GM18868 (cell line): ENCODE results near the gene SORCS2.

ENCODE experiments used
- ATAC-seq: cut with Tn5 transposase; IDR thresholded peaks from one replicate; pipeline ENCODE4 v1.9.1; 2021; ENCODE audit warnings: mild to moderate bottlenecking, moderate library complexity; ENCODE audit not compliant: unreplicated experiment

Gene SORCS2

DNA sequence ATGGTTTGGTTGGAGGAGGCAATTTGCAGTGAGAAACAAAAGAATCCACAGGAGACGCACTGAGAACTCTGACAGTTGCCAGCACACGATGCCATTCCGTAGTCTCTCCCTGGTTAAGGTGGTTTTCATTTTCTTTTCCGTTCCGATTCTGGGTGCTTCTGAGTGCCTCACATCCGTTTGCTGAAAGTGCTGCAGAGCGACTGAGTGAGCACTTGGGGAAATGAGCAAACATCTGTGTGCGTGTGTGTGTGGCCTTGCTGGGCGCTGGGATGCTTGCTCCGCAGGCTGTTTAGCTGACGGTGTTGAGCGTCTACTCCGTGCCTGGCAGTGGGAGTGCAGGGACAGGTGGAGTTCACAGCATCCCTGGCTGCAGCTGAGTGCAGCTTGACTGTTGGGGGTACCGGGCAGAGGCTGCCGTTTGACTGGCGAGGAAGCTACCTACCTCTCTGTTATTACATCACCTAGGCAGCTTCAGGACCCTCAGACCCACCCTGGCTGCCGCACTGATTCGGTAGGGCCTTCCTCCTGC, 49.3 kb downstream of the SORCS2 start:
- ATAC-seq, result no peak

DNA sequence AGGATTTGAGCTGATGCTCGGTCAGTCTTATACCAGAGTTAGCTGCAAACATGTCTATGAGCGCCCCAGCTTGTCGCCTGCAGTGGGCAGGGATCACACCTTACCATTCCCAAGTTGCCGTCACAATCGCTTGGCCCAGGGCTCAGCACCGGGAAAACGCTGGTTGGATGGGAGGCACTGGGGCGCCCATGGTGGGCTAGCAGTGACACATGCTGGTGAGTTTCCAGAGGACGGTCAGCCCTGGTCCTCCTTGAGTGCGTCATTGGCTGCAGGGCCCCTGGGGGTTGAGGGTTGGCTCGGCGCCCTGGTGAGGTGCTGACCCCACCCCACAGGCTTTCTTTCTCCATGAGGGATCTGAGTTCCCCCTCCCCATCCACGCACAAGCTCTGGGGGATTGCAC, 50.4 kb downstream of the SORCS2 start:
- no peak for ATAC-seq

DNA sequence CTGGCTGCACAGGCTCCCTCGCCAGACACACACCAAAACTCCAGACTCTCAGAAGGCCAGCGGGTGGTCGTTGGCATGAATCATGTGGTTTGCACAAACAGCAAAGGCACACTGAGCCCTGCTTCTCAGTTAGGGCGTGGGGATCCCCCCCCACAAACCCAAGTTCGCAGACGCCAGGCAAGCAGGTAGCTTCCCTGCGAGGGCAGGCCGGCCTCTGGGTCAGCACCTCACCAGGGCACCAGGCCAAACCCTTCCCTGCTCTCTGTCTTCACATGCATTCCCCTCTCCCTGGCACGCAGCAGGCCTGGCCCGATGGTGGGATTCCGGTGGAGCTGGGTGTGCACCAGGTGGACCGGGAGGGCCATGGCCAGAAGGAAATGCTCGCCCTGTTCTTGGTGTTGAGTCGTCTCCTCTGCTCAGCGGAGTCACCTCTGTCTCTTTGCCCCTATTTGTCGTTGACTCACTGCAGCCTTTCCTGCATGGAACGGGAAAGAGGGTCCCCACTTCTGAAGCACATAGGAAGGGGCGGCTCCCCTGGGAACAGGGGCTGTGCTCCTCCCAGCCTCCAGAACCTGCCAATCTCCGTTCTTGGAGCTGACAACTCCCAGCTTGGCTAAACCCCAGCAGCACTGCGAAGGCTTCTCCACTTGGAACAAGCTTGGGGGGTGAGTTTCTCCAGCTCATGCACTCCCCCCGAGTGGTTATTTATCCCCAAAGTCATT, 51.4 kb downstream of the SORCS2 start:
- no peak for ATAC-seq

DNA sequence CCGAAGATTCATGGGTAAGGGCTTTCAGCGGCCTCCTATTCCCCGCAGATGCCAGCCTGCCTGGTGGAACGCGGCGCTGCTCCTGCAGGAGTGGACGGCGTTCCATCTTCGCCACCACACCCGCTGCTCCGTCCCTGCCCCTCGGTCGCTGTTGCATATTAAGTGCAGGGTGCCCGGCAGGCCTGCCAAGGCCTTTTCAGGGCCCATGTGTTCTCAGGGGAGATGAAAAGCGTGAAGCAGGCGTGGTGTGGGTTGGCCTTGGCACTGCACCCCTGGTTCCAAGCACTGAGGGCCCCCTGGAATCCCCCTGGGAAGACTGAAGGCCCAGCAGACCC, 52.0 kb downstream of the SORCS2 start:
- ATAC-seq, result no peak

DNA sequence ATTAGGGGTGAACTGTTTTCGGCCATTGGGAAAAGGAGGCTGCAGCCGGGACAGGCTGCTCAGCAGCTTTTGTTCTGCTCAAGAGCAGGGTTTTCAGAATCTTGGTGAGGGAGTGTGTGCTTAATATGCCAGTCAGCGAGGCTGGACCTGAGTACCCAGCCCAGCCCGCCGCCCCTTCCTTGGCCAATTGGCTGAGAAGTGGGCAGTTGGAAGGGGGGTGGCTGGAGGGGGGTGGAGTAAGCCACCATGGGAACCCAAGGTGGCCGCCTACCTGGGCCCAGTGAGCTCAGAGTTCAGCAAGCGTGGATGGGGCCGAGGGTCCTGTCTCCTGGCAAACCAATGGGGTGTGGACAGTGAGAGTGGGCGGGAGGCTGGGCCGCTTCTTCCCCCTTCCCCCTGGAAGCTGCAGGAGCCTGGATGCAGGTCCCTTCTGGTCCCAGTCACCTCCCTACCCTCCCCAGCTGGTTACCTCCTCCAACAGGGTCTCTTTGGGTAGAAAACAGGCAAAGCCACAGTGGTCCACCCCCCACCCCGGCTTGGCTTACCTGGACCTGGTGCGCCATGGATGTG, 52.5 kb downstream of the SORCS2 start:
- no peak for ATAC-seq

DNA sequence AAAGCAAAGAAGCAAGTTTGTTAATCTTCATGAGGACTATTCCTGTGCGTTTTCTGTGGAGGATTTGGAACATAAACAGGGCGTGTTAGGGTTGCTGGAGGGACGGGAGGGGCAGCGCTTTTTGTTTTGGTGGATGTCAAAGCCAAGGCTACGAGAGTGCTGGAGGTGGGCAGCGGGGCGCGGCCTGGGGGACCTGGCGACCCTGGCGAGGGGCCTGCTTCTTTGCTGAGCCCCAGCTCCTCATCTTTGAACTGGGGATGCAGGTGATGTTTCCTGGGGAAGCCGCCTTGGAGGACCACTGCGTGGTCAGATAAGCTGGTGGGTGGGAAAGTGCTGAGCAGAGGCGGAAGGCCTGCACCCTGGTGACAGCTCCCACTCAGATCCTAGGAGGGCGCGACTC, 55.2 kb downstream of the SORCS2 start:
- no peak for ATAC-seq

DNA sequence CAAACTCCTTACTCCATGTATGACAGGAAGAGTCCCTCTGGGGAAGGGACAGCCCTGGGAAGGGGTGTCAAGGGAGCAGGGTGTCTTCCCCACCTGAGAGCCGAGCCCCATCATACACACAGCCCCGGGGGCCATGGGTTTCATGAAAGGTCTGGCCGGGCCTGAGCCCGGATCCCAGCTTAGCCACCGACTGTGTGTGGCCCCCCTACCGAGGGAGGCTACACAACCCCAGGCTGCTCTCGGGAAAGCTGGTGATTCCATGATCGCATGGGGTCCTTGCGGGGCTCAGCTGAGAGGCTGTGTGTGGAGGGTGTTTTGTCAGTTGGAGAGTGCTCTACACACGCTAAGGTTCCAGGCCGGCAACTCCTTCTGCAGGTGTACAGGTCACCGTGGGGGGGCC, 55.6 kb downstream of the SORCS2 start:
- no peak for ATAC-seq

DNA sequence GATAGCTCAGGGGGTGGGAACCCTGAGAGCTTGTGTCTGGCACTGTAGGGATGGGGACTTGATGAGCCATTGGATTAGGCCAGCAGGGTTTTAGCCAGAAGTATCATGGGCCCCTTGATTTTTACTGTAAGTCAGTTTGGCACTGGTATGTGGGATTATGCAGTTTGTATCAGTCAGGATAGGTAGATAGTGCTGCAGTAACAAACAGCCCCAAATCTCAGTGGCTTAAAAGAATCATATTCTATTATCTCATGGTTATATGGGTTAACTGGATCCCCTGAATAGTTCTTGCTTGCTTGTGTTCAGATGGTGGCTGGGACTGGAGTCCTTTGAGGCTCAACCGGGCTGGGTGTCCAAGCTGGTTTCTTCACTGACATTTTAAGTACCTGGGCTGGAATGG, 56.5 kb downstream of the SORCS2 start:
- ATAC-seq, result no peak

DNA sequence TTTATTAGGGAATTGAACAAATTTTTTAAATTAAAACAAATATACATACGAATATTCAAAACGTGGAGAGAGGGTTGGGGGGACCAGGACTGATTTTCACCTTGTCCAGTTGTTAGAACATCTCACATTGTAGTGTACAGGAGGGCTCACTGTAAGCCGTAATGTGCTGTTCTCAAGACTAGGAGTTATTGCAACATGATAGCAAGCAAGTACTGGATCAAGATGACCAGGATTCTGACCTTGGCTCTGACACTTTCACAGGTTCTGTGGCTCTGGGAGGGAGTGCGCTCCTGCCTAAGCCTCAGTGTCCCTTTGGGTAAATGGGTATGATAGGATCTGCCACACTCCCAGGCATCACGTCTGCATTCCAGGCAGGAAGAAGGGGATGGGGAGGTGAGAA, 59.0 kb downstream of the SORCS2 start:
- no peak for ATAC-seq

DNA sequence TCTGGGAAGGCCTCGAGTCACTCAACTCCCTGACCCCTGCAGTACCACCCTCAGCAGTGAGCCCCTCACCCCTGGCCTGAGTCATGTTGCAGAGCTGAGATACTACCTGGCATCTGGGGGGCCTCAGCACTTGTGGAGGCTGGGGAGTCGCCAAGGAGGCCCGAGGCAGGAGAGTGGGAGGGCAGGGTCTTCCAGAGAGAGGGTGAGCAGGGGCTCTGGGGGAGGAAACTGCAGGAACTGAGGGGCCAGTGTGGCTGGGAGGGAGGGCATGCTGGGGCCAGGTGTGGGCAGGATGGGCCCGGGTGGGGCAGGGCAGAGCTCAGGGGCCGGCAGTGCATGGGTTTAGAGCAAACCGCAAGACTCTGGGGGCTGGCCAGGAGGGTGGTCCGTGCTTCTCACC, 59.7 kb downstream of the SORCS2 start:
- ATAC-seq, result no peak

DNA sequence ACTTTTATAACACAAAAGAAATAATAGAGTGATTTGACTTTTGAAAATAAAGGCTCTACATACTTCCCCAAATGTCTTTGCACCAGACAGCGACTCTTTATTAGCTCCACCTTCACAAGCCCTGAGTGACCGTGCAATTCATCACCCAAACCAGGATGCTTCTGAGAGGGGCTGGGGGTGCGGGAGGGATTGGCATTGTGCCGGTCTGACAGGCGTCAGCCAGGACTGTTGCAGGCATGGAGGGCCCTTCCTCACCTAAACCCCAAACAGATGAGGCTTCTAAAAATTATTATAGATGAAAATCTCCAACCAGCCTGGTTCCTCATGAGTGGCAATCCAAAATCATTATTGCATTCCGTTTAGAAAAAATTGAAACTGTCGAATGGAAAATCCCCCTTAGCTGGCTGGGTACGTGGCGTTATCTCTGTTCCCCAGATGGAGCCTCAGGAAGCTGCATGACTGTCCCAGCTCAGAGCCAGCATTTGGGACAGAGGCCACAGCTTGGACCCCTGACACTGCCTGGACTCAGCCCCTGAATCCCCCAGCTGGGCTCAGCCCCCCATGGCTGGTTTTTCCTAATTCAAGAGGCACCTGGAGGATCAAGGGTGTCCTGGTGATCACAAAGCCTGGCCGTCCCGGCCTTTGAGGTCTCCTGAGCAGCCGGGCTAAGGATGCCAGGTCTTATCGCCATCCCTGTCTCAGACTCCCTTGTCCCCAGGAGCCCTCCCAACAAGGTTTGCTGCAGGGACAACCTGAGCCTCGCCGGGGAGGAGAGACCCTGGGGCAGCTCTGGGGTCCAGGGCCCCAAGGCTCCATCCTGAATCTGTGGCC, 60.4 kb downstream of the SORCS2 start:
- ATAC-seq, result no peak

DNA sequence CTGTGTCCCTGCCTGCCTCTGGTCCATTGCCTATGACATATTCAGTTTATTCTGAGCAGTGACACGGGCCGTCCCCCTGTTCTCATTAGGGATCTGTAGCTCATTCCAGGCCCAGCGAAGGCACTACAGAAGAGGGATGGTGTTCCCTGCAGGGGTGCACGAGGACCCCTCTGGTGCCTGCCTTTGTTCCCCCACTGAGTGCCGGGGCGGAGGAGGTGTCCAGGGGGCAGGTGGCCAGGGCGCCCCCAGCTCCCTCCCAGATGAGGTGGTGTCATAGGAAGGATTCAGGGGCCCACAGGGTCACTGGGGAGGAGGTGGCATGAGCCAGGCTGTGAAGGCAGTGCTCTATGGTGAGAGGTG, 61.0 kb downstream of the SORCS2 start:
- no peak for ATAC-seq

DNA sequence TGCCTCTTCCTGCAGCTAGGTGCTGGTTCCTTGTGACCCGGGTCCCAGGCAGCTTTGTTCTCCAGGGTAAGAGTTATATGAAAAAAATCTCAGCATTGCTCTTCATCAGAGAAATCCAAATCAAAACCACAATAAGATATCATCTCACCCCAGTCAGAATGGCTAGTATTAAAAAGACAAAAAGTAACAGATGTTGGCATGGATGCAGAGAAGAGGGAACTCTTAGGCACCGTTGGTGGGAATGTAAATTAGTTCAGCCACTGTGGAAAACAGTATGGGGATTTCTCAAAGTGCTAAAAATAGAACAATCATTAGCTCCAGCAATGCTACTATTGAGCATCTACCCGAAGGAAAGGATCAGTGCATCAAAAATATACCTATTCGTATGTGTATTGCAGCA, 61.5 kb downstream of the SORCS2 start:
- ATAC-seq, result no peak

DNA sequence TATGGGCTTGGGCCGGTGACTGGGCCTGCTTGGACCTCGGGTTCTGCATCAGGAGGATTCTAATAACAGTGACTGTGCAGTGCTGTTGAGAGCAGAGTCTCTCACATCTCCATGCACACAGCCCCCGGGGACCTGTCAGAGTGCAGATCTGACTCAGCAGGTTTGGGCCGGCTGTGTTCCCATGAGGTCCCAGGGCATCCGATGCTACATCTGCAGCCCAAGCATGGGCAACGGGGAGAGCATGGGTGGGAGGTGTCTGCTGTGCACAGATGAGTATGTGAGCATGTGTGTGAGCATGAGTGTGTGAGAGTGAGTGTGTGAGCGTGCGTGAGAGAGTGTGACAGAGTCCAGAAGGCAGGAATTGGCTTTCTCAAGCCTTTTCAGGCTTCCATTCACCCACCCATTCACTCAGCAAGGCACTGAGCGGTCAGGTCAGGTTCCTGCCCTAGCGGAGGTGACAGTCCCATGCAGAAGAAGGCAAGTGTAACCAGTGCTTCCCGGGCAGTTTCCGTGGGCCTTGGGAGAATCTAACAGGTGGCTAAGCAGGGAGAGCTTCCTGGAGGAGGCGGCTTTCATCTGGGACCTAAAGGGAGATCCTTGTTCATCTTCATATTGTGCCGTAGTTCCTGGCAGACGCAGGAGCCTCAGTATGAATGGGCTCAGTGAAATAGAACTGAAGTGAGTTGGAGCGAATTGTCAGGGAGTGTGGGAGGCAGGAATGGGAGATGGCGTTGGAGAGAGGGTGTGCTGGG, 62.6 kb downstream of the SORCS2 start:
- ATAC-seq, result peak; percentile 95

DNA sequence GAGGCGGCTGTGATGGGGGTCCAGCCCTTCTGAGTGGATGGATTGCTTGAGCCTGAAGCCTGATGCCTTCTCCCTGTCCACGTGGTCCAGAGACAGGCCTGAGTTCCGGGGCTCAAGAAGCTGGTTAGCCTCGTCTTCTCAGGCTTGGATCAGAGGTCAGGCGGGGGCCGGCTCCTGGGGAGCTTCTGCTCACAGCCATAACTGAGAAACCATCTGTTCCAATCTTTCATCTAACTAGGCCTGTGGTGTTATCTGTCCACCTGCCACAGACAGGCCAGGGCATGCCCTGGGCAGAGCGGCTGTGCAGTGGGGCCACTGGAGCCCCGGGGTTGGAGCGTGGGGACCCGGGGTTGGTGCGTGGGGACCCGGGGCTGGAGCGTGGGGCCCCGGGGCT, 63.1 kb downstream of the SORCS2 start:
- no peak for ATAC-seq

DNA sequence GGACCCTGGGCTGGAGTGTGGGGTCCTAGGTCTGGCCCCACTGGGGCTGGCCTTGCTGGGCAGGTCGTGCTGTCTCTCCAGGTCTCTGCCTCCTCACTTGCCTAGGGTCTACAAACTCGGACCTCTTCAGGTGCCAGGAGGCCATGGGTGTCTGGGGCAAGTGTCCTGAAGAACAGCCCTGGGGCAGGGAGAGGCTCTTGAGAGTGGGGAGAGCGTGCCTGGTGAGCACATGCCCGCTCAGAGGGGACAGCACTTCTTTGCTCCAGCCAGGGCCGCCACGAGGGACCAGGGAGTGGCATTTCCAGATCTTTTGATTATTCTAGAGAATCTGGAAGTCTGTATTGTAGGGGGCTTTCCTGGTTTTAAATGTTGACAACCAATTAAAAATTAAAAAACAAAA, 63.7 kb downstream of the SORCS2 start:
- no peak for ATAC-seq

DNA sequence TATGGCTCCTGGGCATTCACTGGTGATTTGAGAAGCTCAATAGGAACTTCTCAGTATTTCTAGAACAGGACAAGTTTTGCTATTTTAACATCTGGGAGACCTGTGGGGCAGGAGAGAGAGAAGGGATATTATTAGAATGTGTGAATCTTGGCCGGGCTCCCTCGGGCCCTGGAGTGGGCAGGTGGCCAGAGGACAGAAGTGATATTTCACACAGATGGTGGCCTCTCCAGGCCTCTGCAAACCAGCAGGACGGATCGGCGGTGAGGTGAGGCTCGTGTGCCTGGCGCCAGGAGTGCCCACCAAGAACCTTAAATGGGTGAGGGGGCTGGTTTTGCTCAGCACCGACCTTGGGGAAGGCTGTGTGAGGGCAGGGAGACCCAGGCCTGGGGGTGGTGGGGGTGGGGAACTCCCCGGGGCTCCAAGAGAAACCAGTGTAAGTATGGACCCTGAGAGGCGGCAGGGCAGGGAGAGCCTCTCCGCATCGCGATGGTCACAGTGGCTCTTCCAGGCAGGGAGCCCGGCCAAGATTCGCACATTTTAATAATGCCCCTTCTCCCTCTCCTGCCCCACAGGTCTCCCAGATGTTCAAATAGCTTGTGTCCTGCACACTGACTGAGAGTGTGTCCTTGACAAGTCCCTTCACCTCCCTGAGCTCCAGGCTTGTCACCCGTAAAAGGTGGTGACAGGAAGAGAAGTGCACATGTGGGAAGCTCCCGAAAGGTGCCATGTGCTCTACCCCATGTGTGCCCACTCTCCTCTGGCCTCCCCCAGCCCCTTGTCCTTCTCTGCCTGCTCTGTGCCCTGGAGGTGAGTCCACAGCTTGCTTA, 64.9 kb downstream of the SORCS2 start:
- no peak for ATAC-seq

DNA sequence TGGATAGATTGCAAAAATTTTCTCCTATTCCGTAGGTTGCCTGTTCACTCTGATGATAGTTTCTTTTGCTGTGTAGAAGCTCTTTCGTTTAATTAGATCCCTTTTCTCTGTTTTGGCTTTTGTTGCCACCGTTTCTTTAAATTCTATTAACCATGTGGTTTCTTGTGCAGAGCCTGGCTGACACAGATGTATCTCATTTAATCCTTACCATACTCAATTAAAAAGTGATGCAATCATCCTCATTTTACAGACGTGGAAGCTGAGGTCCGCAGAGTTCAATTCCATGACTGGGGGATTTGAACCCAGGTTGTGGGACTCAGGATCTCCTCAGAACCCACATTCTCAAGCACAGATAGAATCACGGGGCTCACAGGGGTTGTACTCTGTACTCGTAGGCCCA, 66.7 kb downstream of the SORCS2 start:
- ATAC-seq, result no peak

DNA sequence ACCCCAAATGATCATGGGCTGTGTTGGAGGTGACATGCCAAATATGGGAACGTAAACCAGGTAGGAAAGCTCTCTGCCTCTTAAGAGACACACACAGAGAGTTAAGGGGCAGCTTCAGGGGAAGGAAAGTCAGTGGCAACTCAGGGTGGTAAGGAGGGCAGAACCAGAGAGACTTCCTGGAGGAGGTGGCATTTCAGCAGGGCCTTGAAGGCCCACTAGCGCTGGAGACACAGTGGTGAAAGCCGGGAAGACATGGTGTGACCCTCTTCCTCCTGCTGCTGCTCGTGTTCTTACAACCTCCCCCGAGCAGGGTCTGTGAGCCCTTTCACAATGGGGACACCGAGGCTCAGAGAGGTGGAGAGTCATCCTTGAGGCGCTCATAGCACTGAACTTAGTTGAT, 68.2 kb downstream of the SORCS2 start:
- no peak for ATAC-seq

DNA sequence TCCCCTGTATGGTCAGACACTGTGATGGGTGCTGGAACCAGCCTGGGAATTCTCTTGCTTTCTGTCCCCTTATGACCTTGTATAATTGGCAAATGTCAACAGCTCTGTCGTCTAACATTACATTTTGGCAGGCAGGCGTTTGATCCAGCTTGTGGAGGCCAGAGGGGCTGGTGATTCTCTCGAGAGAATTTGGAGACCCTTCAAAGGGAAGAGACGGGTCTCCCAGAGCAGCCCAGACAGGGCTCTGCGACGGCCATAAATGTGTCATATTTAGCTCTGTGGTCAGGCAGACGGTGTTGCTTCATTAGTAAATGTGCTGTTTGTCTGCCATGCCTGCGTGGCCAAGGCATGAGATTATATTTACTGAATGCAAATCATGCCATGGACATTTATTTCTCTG, 68.7 kb downstream of the SORCS2 start:
- no peak for ATAC-seq

DNA sequence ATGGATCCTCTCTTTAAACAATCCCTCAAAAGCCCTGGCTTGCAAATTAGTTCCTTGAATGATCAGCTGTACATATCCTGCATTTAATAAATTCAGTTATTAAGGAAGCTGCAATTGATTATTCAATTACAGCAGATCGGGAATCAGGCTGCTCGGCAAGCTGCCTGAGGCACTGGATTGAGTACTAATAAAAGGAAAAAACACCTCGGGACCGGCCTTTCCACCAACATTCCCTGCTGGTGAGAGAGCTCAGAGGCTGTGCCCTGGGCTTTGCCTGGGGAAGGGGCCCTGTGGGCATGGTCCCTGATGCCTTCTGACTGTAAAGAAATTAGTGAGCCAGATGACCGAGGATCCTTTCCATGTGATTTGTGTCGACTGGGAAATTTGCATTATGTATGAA, 69.2 kb downstream of the SORCS2 start:
- ATAC-seq, result no peak
